Measurements from ENCODE around the gene BMX.

DNA sequence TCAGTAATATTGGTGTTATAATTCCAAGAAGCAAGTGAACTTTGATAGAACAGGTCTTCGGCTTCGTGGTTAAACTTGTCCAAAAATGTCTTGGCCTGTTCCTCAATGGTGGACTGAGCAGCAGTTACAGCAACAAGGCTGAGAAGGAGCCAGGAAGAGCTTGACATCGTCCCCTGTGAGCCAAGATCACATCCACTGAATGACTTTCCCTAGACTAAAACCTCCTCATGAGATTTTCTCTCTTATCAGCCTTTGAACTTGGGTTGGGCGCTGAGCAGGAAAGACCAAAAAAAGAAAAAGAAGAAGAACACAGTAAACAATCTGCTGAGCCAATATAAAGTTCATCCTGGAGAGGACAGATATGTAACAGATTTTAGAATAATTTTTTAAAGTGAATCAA lies 100.1 kb downstream of the BMX start, which contains the start of gene ACE2:
- no peak for TF ChIP-seq EP300 (IDR thresholded peaks at IDR 0.05; ENCODE audit: borderline replicate concordance in 1 of 2, control insufficient read depth in 1 of 2, low read depth in 2 of 2, low read length in 2 of 2)
- TF ChIP-seq KDM1A (IDR thresholded peaks at IDR 0.05; ENCODE audit: borderline replicate concordance), result no peak
- TF ChIP-seq, protein P1, sequence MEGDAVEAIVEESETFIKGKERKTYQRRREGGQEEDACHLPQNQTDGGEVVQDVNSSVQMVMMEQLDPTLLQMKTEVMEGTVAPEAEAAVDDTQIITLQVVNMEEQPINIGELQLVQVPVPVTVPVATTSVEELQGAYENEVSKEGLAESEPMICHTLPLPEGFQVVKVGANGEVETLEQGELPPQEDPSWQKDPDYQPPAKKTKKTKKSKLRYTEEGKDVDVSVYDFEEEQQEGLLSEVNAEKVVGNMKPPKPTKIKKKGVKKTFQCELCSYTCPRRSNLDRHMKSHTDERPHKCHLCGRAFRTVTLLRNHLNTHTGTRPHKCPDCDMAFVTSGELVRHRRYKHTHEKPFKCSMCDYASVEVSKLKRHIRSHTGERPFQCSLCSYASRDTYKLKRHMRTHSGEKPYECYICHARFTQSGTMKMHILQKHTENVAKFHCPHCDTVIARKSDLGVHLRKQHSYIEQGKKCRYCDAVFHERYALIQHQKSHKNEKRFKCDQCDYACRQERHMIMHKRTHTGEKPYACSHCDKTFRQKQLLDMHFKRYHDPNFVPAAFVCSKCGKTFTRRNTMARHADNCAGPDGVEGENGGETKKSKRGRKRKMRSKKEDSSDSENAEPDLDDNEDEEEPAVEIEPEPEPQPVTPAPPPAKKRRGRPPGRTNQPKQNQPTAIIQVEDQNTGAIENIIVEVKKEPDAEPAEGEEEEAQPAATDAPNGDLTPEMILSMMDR (IDR thresholded peaks at IDR 0.05 in 2 of 3, conservative IDR thresholded peaks at IDR 0.05 in 1 of 3; ENCODE audit: control insufficient read depth in 2 of 3, extremely low read depth in 1 of 3, insufficient read depth in 1 of 3, low read depth in 3 of 3, low read length in 3 of 3), result no peak
- no peak for TF ChIP-seq NRF1 (conservative IDR thresholded peaks at IDR 0.05; ENCODE audit: low read depth, low read length)
